IPS DF 4.7 (cell line): ENCODE results near the gene ARMC9.
"Not testable (repeated sequence)": the region's sequence is repeated elsewhere in the genome, so short reads cannot be mapped to it uniquely, and the experiment has no call there.

Experiments
- DNase-seq: peaks from one replicate; pipeline ENCODE4 v3.0.0-alpha.2; 2013; ENCODE audit warnings: low spot score; ENCODE audit errors: extremely low read depth

The ARMC9 gene

GRCh38 chr2:231244382-231245248, 46.2 kb downstream of the ARMC9 start:
- no peak for DNase-seq

GRCh38 chr2:231245249-231246094, 47.0 kb downstream of the ARMC9 start:
- DNase-seq, result no peak

- no peak for DNase-seq
These were observed 47.9 kb downstream of the ARMC9 start for GRCh38 chr2:231246171-231246842.

- DNase-seq, result no peak
These were observed 51.7 kb downstream of the ARMC9 start for GRCh38 chr2:231250146-231250545.

- DNase-seq, result no peak
These were observed 52.3 kb downstream of the ARMC9 start for GRCh38 chr2:231250698-231251097.

GRCh38 chr2:231253292-231253691, 54.9 kb downstream of the ARMC9 start:
- not testable (repeated sequence) for DNase-seq

- DNase-seq, result no peak
These were observed 58.1 kb downstream of the ARMC9 start for GRCh38 chr2:231256494-231256893.

GRCh38 chr2:231257763-231258162, 59.3 kb downstream of the ARMC9 start:
- DNase-seq, result no peak

GRCh38 chr2:231258701-231259100, 60.3 kb downstream of the ARMC9 start:
- no peak for DNase-seq

- DNase-seq, result no peak
These were observed 60.7 kb downstream of the ARMC9 start for GRCh38 chr2:231259104-231259503.

GRCh38 chr2:231260442-231261208, 62.2 kb downstream of the ARMC9 start:
- DNase-seq, result peak; percentile 11

GRCh38 chr2:231263118-231263831, 64.8 kb downstream of the ARMC9 start:
- DNase-seq, result no peak

GRCh38 chr2:231270221-231271114, 72.0 kb downstream of the ARMC9 start:
- DNase-seq, result no peak

GRCh38 chr2:231272991-231273390, 74.6 kb downstream of the ARMC9 start:
- no peak for DNase-seq

- DNase-seq, result no peak
These were observed 78.6 kb downstream of the ARMC9 start for GRCh38 chr2:231276987-231277386.

GRCh38 chr2:231277962-231278361, 79.5 kb downstream of the ARMC9 start:
- DNase-seq, result no peak

GRCh38 chr2:231278868-231279267, 80.4 kb downstream of the ARMC9 start:
- no peak for DNase-seq

GRCh38 chr2:231280846-231281245, 82.4 kb downstream of the ARMC9 start:
- no peak for DNase-seq

- DNase-seq, result no peak
These were observed 85.9 kb downstream of the ARMC9 start for GRCh38 chr2:231284296-231284695.
